HG03135 (cell line): ENCODE measurements around the gene GEMIN2.
A peak's percentile ranks its signal among the peaks of the same experiment; 100 is the strongest.
"Not testable (repeated sequence)": the region's sequence is repeated elsewhere in the genome, so short reads cannot be mapped to it uniquely, and the experiment has no call there.

ENCODE experiments used
- ATAC-seq: cut with Tn5 transposase; IDR thresholded peaks from one replicate; pipeline ENCODE4 v1.9.1; 2021; ENCODE audit warnings: mild to moderate bottlenecking, moderate library complexity; ENCODE audit not compliant: unreplicated experiment

The GEMIN2 gene

DNA sequence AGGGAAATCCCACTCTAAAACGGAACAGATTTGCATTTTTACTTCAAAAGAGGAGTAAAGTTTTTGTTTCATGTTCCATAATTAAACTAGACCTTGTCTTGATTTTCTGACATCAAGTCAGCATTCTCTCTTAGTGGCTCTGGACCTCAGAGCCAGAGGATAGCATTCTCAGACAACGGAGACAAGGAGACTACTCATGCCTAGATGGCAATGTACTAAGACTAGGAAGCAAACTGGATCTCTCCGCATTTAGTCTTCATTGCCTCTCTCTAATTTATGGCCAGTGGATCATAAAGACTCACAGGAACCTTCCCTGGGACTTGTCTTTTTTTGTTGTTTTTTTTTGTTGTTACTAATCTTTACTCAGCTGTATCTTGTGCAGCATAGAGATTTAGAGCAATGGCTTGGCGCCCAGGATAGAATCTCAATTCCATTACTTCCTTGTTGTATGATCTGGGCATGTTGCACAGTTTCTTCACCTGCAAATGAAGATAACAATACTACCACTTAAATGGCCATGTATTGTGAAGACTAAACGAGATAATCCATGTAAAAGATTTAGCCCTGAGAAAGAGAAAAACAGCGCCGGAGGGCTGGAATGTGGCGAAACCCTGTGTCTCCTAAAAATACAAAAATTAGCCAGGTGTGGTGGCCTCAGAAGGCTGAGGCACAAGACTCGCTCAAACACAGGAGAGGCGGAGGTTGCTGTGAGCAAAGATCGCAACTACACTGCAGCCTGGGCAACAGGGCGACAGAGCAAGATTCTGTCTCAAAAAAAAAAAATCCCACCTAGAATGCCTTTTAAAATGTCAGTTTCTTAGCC, 4.0 kb upstream of the GEMIN2 start:
- no peak for ATAC-seq

GRCh38 chr14:39113685-39114072, 444 bp upstream of the GEMIN2 start:
- ATAC-seq: no peak

DNA sequence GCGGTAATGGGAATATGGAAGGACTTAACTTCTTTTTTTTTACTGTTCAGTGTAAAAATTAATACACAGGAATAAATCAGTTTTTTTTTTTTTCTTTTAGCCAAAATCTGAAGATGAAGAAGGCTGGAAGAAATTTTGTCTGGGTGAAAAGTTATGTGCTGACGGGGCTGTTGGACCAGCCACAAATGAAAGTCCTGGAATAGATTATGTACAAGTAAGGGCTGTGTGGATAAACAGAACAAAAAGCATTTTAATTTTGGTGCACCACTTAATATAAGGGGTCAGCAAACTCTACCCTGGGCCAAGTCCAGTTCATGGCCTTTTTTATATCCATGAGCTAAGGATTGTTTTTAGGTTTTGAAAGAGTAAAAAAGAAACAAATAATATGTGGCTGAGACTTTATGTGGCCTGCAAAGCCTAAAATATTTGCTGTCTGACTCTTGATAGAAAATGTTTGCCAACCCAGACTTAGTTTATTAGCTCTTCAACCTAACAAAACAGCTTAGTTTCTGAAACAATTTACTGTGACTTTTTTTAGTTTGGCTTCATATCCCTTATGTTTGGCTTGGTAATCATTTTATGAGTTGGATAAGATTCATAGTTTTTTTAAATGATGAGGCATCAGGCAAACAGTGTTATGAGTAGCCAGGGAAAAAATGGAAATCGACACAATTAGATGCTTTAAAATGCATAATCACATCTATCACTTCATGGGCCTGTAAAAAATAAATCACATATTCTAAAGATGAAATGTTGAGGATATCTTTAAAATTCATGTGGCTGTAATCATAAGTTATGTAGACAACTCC, 8.4 kb downstream of the GEMIN2 start:
- ATAC-seq: no peak

- ATAC-seq: not testable (repeated sequence)
These were observed 23.7 kb downstream of the GEMIN2 start for GRCh38 chr14:39137835-39138234.

DNA sequence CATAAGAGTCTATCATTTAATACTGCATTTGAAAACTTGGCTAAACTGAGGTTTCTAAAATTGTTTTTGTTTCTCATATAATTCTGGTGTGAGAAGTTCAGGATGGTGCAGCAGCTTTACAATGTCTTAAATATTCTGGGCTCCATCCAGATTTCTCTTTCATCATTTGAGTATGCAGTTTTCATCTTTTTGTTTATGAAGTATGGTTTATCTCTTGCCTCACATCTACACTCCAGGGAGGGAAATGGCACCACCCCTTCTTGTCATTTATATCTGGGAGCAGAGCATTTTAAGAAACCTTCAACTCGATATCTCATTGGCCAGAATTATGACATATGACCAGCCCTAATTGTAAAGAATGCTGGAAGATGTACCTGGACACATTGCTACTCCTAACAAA, 24.3 kb downstream of the GEMIN2 start:
- no peak for ATAC-seq

DNA sequence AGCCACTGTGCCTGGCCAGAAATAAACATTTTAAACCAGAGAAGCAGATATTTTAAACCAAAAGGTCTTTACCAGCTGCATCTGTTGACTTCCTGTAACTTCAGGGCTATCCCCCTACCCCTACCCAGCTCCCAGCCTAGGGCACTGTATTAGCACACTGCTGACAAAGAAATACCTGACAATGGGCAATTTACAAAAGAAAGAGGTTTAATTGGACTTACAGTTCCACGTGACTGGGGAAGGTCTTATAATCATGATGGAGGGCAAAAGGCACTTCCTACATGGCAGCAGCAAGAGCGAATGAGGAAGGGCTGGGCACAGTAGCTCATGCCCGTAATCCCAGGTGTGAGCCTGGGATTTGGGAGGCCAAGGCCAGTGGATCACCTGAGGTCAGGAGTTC, 26.0 kb downstream of the GEMIN2 start:
- no peak for ATAC-seq

DNA sequence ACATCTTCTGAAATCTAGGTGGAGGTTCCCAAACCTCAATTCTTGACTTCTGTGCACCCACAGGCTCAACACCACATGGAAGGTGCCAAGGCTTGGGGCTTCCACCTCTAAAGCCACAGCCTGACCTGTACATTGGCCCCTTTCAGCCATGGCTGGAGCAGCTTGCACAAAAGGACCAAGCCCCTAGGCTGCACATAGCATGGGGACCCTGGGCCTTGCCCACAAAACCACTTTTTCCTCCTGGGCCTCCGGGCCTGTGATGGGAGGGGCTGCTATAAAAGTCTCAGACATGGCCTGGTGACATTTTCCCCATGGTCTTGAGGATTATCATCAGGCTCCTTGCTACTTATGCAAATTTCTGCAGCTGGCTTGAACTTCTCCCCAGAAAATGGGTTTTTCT, 27.5 kb downstream of the GEMIN2 start:
- not testable (repeated sequence) for ATAC-seq

GRCh38 chr14:39143226-39143625, 29.1 kb downstream of the GEMIN2 start:
- not testable (repeated sequence) for ATAC-seq

- ATAC-seq: no peak
These were observed 31.3 kb downstream of the GEMIN2 start for GRCh38 chr14:39145266-39145966.

DNA sequence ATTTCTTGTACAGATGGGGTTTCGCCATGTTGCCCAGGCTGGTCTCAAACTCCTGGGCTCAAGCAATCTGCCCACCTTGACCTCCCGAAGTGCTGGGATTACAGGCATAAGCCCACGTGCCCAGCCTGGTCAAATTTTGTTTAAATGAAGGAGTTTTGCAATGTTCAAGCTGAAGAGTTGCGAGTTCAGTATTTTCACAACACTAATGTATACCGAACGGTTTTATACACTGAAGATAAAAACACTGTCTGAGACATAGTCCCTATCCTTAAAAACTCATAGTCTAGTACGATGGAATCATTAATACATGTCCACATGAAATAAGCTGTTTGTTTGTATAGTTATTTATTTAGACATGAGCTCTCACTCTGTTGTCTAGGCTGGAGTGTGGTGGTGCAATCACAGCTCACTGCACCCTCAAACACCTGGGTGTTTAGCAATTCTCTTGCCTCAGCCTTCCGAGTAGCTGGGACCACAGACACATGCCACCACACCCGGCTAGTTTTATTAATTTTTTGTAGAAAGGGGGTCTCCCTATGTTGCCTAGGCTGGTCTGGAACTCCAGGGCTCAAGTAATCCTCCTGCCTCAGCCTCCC, 40.6 kb downstream of the GEMIN2 start:
- ATAC-seq: no peak

GRCh38 chr14:39157491-39157890, 43.4 kb downstream of the GEMIN2 start:
- no peak for ATAC-seq

- ATAC-seq: no peak
These were observed 44.2 kb downstream of the GEMIN2 start for GRCh38 chr14:39158222-39158858.

GRCh38 chr14:39160494-39160893, 46.4 kb downstream of the GEMIN2 start:
- ATAC-seq: no peak

DNA sequence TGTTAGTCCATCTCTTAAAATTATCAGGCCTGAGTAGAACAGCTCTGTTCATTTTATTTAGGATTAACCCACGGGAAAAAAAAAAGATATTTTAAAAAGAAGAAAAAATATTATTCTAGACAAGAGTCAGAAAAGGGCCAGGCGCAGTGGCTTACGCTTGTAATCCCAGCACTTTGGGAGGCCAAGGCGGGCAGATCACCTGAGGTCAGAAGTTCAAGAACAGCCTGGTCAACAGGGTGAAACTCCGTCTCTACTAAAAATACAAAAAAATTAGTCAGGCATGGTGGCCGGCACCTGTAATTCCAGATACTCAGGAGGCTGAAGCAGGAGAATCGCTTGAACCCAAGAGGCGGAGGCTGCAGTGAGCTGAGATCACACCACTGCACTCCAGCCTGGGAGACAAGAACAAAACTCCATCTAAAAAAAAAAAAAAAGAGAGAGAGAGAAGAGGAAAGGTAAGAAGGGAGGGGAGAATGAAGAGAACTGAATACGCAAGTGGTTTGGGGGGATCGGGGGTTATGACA, 53.7 kb downstream of the GEMIN2 start:
- ATAC-seq: not testable (repeated sequence)

DNA sequence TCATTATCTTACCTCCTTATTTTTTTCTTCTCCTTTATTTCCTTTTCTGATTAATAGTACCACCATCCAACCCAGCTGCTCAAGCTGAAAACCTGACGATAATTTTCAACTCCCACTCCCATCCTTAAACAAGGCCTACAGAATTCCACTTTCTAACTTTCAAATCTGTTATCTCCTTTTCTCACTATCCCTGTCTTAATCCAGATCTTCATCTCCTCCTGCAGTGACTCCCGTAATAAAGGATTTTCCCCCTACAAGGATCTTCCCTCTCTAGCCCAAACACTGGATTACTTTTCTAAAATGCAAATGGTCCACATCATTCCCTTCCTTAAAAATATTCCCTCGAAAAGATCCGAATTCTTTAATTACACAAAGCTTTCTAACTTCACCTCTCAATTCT, 54.5 kb downstream of the GEMIN2 start:
- ATAC-seq: no peak

GRCh38 chr14:39169541-39169900, 55.4 kb downstream of the GEMIN2 start:
- no peak for ATAC-seq

GRCh38 chr14:39173198-39173597, 59.1 kb downstream of the GEMIN2 start:
- no peak for ATAC-seq

GRCh38 chr14:39174560-39175444, 60.7 kb downstream of the GEMIN2 start, which contains the start of gene PNN:
Gene PNN, plus strand, starts transcription at chr14:39175254. Its CDS starts 26 bp downstream, at chr14:39175280.
- peak; percentile 93 for ATAC-seq
